Measurements from ENCODE around the gene MDN1.
"Not testable (repeated sequence)": the region's sequence is repeated elsewhere in the genome, so short reads cannot be mapped to it uniquely, and the experiment has no call there.

Gene MDN1

DNA sequence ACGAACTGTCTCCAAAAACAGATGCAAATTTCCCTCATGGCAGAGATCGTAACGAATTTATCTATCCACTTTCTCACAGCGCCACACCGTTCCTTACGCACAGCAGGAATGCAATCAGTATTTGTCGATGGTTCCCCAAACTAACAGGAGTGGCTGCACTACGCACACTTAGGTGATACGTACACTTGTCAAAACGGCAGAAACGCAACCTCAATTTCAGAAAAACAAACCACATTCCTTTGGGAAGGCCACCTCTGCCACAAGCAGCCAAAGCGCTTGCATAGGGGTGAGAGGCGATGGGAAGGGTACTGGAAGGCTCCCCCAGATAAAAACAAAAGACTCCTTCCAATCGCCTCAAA lies 638 bp downstream of the MDN1 start:
- peak; percentile 59 to 69 for DNase-seq

DNA sequence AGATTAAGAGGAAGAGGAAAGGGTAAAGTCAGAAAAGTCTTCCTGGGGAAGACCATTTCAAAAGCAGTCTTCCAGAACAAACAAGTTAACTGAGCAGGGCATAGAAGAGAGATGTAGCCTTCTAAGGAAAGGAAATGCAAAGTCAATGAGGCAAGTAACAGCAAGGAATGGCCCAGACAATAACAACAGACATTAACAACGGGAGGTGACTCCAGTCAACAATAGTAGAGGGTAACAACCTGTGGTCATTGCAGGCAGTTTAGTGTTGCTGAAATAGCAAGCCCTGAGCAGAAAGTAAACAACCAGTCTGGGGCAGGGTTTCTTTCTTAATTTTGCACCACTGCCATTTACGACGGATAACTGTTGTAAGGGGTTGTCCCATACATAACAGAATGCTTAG lies 2.1 kb downstream of the MDN1 start:
- no peak for DNase-seq

DNA sequence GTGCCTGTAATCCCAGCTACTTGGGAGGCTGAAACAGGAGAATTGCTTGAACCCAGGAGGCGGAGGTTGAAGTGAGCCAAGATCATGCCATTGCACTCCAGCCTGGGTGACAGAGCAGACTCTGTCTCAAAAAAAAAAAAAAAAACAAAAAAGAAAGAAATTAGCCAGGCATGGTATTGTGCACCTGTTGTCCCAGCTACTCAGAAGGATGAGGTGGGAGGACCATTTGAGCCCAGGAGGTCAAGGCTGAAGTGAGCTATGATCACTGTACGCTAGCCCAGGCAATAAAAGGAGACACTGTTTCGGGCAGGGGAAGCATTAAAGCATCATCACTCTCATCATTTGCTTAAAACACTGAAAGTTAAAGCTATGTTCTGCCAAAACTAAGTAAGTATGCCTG lies 6.2 kb downstream of the MDN1 start:
- DNase-seq: not testable (repeated sequence)

DNA sequence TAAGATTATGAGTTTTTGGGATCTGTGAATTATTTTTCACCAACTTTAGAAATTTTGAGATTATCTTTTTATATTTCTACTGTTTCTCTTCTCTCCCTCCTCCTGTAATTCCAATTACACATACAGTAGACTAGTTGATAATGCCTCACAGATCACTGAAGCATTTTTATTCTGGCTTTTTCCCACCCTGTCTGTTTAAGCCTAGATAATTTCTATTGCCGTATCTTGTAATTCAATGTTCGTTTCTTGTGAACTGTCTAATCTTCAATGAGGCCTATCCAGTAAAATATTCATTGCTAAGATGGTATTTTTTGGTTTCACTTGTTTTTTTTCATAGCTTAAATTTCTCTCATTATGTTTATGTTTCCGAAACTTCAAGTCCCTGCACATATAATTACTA lies 12.0 kb downstream of the MDN1 start:
- DNase-seq: no peak

DNA sequence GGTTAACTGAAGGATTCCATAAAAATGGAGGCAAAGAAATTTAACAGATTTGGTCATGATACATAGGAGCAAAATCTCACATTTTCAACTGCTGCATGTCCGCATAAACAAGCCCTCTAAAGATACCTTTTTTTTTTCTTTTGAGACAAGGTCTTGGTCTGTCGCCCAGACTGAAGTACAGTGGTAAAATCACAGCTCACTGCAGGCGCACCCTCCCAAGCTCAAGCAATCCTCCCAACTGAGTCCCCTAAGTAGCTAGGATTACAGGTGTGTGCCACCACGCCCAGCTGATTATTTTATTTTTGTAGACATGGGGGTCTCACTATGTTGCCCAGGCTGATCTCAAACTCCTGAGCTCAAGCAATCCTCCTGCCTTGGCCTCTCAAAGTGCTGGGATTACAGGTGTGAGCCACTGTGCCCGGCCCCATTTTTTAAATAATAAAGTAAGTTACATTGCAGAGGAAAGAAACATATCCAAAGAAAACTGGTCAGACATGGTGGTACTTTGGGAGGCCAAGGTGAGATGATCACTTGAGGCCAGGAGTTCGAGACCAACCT lies 13.7 kb downstream of the MDN1 start:
- no peak for DNase-seq

DNA sequence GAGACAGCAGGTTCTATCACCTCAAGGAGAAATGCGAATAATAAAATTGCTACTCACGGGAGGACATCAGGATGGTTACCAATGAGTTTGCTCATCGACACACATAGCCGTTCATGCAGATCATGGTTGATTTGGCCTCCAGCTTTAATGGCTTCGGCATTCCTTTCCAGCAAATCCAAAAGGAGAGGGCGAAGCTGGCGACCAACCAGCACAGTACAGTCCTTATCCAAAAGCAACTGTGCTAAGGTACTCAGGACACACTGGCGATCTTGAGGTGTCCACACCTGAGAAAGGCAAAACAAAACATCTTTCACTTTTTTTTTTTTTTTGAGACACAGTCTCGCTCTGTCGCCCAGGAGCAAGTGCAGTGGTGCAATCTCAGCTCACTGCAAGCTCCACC lies 16.3 kb downstream of the MDN1 start:
- DNase-seq: no peak

DNA sequence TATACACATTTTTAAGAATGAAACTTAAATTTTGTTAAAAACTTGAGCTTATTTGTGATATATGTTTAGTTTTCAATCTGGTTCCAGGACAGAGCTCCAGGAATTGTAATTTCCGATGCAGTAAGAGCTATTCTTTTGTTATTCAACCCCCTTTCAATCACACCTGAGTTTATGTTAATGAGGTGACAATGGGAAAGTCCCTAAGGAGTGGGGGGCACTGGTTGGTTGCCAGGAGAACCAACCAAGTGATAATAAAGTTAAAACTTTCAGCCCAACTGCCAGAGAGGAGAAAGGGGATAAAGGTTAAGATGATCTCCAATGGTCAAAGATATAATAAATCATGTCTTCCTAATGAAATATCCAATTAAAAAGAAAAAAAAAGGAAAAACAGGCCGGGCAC lies 19.8 kb downstream of the MDN1 start:
- no peak for DNase-seq

DNA sequence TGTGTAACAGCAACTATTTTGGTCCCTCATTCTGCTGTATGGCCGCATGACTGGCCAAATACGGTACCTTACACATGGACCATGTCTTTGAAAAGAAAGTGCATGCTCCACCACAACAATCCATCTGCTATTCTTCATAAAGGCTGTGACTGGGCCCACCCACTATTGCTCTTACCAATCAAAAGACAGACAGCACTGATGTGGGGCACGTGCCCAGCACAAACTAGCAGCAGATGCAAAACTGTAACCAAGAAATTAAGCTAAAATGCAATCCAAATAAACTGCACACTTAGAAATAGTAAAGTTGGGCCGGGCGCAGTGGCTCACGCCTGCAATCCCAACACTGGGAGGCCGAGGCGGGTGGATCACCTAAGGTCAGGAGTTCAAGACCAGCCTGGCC lies 20.5 kb downstream of the MDN1 start:
- DNase-seq: no peak

DNA sequence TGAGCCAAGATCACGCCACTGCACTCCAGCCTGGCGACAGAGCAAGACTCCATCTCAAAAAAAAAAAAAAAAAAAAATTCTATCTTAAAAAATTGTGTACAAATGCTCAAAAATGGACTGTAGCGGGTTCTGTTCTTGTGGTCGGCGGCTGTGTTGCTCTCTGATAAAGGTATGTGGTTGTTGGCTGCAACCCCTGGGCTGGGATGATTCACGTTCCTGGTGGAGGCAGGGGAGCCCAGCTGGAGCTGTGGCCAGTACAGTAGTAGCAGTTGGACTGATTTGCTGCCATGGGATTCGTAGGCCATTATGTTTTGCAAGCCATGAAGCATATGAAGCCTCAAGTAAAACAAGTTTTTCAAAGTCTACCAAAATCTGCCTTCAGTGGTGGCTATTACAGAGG lies 22.3 kb downstream of the MDN1 start:
- DNase-seq: no peak

DNA sequence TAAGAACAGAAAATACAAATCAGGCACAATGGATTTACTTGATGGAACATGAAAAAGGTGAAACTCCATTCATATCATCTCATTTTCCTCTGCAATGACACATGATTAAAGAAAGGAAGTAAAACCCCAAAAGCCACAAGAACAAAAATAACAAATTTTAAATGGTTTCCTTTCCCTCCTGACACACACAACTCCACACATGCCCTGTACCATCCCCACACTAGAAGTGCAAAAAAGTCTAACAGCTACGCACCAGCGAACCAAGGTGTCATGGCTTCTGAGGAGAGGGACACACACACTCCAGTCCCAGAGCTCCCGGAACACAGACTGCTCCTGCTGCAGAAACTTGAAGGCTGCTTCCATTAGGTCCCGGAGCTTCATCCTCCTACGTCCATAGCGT lies 25.3 kb downstream of the MDN1 start:
- DNase-seq: no peak

DNA sequence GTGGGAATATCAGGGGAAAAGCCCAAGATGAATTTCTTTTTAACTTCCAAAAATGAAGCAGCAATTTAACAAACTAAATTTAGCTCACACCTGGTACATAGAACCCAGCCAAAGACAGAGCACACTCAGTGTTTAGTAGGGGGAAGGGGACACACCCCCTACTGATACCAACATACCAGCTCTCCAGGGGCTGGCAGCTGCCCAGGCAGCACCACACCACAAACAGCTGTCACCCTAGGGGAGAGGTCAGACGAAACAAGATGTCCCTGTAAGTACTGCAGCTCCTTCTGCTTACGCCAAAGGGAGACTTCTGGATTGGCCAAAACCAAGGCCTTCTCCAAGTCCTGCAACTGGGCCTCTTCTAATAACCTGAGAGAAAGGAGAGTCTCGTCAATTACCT lies 26.0 kb downstream of the MDN1 start:
- no peak for DNase-seq

DNA sequence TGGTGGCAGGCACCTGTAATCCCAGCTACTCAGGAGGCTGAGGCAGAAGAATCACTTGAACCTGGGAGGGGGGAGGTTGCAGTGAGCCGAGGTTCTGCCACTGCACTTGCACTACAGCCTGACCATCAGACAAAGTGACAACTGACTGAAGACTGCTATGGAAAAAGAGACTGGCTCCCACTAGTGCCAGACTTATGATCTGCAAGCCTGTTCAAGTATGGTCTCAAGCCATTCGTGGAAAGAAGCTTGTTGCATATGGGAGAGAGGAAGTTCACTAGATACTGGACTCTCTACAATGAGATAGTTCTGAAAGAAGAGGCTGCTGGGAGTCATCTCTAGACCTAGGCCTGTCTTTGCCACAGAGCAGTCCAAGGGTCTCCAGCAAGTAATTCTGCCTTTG lies 26.7 kb downstream of the MDN1 start:
- peak; percentile 35 to 58 for DNase-seq

DNA sequence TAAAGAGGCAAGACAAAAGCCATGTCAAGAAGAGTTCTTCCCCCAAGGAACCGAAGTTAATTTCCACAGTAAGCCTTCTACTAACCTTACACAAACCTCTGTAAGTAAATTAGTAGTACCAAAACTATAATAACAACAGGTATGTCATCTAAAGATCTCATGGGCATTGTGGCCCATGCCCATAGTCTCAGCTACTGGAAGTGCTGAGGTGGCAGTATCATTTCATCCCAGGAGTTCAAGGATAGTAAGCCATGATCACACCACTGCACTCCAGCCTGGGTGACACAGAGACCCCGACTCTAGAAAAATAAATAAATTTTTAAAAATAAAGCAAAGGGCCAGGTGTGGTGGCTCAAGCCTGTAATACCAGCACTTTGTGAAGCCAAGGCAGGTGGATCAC lies 29.2 kb downstream of the MDN1 start:
- DNase-seq: no peak

DNA sequence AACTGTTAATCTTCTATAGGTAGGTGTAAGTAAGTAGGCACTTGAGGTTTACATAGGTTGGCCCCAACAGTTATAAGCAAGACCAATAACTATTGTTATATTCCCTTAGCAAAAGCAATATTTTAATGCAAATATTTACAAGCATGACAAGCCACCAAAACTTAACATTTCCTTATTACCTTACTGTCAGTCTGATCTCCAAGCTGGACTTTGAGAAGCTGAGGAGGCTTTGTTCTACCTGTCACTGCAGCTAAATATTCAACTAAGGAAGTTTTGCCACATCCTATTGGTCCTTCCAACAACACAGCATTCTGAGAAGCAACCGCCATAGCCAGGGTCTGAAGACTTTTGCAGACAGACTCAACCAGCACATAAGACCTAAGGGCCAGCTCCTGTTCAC lies 29.6 kb downstream of the MDN1 start:
- no peak for DNase-seq

DNA sequence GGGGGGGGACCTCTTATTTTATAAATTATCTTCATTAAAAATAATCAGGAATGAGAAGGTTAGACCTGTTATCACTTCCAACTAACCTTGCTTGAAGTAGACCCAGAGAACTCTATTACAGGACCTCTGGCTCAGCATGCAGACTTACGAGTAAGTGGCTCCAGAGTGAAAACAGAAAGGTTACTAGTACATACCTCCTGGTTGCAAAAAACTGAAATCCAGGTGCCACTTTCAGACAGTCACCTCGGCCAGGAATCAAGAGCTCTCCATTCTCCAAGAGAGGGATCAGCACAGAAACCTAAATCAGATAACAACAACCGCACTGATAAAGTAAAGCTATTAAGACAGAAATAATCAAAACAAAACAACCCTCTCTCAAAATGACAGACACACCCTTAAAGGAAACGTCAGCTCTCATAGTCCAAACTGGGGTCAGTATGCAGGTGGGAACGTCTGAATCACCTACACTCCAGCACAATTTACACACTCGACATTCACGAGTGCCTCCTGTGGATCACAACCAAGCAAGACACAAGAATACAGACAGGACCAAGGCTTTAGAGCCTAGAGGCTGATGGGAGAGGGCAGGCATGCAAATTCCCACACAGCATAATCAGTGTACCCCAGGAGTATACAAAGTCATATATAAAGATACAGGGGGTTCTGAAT lies 31.8 kb downstream of the MDN1 start:
- no peak for DNase-seq

DNA sequence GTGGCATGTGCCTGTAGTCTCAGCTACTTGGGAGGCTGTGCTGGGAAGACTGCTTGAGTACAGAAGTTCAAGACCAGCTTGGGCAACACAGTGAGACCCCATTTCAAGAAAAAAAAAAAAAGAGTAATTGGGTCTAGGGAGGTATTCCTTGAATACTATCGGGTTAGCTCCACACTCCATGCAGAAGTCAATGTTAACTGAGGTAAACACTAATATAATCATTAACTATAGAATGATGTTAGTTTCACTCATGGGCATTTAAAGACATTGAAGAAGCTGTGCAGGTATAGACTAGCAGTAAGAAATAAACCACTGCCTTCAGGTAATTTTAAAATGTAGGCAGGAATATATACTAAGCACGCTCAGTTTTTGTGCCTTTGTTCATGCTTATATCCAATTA lies 32.6 kb downstream of the MDN1 start:
- DNase-seq: no peak

DNA sequence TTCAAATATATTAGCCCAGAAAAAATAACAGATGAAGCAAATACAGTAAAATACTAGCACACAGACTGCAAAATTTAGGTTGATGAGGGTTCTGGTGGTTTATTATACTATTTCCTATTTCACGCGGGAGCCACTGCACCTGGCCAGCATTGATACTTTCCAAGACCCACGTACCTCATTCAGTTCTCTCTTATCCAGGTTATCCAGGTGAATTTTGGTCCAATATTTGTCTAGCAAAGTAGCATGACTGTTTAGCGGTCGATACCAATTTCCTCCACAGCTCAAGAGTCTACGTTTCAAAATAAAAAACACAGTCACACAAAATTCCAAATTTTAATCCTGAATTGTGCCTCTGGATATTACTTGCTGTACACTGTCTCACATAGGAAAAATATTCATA lies 34.8 kb downstream of the MDN1 start:
- DNase-seq: no peak

DNA sequence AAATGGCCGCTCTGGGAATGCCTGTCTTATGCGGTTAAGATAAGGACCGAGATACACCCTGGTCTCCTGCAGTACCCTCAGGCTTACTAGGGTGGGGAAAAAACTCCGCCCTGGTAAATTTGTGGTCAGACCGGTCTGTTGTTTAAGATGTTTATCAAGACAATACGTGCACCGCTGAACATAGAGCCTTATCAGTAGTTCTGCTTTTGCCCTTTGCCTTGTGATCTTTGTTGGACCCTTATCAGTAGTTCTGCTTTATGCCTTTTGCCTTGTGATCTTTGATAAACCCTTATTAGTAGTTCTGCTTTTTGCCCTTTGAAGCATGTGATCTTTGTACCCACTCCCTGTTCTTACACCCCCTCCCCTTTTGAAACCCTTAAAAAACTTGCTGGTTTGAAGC lies 36.3 kb downstream of the MDN1 start:
- not testable (repeated sequence) for DNase-seq

DNA sequence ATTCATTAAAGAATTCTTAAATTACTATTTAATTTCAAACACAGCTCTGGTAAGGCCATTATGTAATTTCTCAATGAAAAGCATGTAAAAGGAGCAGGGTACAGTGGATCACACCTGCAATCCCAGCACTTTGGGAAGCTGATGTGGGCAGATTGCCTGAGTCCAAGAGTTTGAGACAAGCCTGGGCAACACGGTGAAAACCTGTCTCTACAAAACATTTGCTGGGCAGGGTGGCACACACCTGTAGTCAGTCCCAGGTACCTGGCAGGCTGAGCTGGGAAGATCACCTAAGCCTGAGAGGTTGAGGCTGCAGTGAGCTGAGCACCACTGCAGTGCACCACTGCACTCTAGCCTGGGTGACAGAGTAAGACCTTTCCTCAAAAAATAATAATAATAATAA lies 37.4 kb downstream of the MDN1 start:
- DNase-seq: no peak

DNA sequence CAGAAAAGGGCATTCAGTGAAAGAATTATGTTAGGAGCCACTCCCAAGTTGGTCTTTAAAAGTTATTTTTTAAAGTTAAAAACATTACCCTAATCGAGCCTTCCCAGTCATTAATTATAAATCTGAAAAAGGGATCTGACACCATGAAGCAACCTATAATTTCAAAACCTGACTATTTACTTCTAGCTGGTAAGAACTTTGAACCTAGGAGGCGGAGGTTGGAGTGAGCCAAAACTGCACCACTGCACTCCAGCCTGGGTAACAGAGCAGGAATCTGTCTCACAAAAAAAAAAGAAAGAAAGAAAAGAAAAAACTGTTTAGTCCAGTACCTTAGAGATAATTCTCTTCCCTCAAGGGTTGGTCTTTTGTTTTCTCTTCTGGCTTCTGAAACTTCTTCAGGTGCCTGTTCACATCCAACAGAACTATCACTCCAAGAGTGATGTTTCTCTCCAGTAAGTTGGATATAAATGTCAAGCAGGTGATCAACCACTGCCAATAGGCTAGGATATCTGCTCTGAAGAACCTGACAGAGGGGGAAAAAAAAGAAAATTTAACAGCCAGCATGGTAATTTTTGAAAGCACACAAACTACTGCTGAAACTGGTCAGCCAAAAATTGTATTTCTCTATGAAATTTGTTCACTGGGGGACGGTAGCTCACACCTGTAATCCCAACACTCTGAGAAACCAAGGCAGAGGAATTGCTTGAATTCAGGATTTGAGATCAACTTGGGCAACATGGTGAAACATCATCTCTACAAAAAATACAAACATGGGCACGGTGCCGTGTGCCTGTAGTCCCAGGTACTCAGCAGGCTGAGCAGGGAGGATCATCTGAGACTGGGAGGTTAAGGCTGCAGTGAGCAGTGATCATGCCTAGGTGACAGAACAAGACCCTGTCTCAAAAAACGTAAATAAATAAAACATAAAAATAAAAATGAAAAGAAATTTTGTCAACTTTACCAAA lies 38.2 kb downstream of the MDN1 start:
- DNase-seq: no peak

DNA sequence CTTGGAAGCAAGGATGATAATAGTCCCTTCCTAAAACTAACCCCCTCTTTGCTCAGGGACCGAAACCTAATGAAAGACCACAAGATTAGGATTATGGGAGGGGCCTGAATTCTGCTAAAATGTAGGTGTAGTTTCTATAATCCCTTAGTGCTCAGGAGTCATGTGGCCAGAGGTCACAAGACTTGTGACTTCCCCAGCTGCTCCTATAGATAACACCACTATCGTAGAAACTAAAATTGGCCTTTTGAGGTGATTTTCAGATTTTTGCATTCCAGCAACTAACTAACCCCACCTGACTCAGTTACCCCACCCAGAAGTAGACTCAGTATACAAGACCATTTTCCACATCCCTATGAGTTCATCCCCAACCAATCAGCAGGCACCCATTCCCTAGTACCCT lies 42.1 kb downstream of the MDN1 start:
- no peak for DNase-seq

DNA sequence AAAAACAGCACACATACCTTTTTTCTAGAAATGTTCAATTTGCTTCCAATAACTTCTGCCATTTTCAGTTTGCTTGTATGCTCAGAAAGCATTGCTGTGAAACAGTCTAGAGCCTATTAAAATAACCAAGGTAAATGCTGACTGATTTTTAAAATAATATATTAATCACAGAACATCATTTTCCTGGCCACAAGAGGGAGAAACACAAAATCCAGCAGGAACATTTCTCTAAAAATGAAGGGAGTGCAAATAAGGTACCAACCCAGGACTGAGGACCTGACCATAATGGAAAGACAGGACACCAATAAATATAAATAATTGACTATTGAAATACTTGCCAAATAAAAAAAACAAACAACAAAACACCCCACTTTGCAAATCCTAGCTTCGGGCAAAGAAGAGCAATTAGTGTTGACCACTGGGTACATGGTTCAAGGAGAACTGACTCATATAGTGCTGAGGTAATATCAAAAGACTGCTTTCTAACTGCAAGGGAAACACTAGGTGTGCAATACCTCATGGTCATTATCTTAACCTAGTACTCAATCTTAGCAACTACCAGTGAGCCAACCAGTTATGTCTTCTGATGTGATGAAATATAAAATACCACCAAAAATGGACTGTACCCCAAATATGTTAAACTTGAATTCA lies 42.9 kb downstream of the MDN1 start:
- no peak for DNase-seq

DNA sequence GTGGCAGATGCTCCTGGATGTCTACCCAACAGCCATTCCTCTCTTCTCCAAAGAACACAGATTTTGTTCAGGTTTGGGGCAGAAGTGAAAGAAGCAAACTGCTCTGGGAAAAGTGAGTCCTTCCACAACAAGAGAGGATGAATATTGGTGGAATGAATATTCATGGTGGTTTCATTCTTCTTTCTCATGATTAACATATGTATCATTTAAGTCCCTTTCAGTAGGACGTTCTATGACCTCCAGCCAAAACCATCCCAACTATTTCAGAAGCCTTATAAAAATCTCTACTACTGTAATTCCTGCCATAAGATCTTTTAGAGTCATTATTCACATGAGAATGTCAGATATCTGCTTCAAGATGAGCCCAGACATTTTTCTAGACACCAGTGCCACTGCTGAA lies 44.4 kb downstream of the MDN1 start:
- no peak for DNase-seq

DNA sequence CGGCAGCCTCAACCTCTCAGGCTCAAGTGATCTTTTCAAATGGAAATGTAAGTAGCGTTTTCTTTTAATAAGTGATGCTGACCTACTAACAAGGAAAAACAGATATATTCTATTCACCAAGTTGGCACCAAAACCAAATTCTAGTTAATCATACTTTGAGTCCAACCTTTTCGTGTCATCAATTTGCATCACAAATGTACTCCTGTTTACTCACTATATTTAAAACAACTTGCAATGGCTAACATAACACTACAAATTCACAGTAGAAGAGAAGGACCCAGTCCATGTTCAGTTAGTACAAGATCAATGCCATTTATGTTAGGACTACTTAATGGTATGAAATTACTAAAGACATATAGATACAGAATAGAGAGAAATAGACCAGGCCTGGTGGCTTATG lies 50.0 kb downstream of the MDN1 start:
- DNase-seq: no peak
